Gastroesophageal sphincter (tissue), 3 donors: Measurements from ENCODE around the gene SLC9A2.

Experiments
- CTCF ChIP-seq, 4 experiments: fragments of 200-600 bp in 2 of 4; fragments of 450-650 bp in 2 of 4; sonication (generic) in 1 of 4; IDR thresholded peaks; one replicate each; pipeline ENCODE4 v1.5.1; 2017 to 2019; ENCODE audit warnings: antibody characterized with exemption in 4 of 4, mild to moderate bottlenecking in 2 of 4, moderate library complexity in 2 of 4
- EP300 ChIP-seq: sonication (generic); formaldehyde crosslinking; IDR thresholded peaks from one replicate; pipeline ENCODE4 v1.6.1; 2017; ENCODE audit warnings: antibody characterized with exemption, mild to moderate bottlenecking
- POLR2A ChIP-seq, 2 donors: fragments of 450-650 bp; IDR thresholded peaks; one replicate each; pipeline ENCODE4 v1.6.1; 2017; ENCODE audit warnings: antibody characterized with exemption in 2 of 2, mild to moderate bottlenecking in 2 of 2, moderate library complexity in 1 of 2
- POLR2AphosphoS5 ChIP-seq: sonication (generic); formaldehyde crosslinking; IDR thresholded peaks from one replicate; pipeline ENCODE4 v1.6.1; 2017; ENCODE audit warnings: antibody characterized with exemption

- TF ChIP-seq EP300 = no peak
- no peak for TF ChIP-seq CTCF (IDR thresholded peaks at IDR 0.05)
- TF ChIP-seq POLR2AphosphoS5 = no peak
- no peak for TF ChIP-seq POLR2A (IDR thresholded peaks at IDR 0.05)
Measured at GRCh38 chr2:102606353-102606752, 13.0 kb upstream of the SLC9A2 start.
